ACC112 (cell line): ENCODE measurements around the gene STARD7.

Experiments used
- H2AFZ ChIP-seq: fragments of 200-600 bp; sonication (generic); one replicate; pipeline ENCODE4 v1.6.0; 2017; ENCODE audit warnings: antibody characterized with exemption, low read length; ENCODE audit not compliant: unreplicated experiment
- H3K27ac ChIP-seq: fragments of 200-600 bp; sonication (generic); 2 replicates; pipeline ENCODE4 v1.5.1; 2014; ENCODE audit warnings: low read depth, mild to moderate bottlenecking, antibody characterized with exemption, low read length, moderate library complexity
- H3K27me3 ChIP-seq: fragments of 200-600 bp; sonication (generic); 2 replicates; pipeline ENCODE4 v1.6.1; 2014; ENCODE audit warnings: mild to moderate bottlenecking, antibody characterized with exemption, low read length, moderate library complexity, mixed read lengths; ENCODE audit not compliant: insufficient read depth
- H3K36me3 ChIP-seq: fragments of 200-600 bp; sonication (generic); 2 replicates; pipeline ENCODE4 v1.6.1; 2016; ENCODE audit warnings: mild to moderate bottlenecking, antibody characterized with exemption, low read length, moderate library complexity, mixed read lengths; ENCODE audit not compliant: insufficient read depth
- H3K4me1 ChIP-seq: fragments of 200-600 bp; sonication (generic); one replicate; pipeline ENCODE4 v1.6.1; 2016; ENCODE audit warnings: low read length, mixed read lengths; ENCODE audit not compliant: insufficient read depth, unreplicated experiment, control insufficient read depth
- H3K4me3 ChIP-seq: fragments of 200-600 bp; sonication (generic); 2 replicates; pipeline ENCODE4 v1.5.1; 2014; ENCODE audit warnings: mild to moderate bottlenecking, low read depth, low read length
- H3K79me2 ChIP-seq: fragments of 200-600 bp; sonication (generic); one replicate; pipeline ENCODE4 v1.6.0; 2016; ENCODE audit warnings: low read length; ENCODE audit not compliant: control insufficient read depth, unreplicated experiment, insufficient read depth

STARD7 gene

GRCh38 chr2:96247896-96248295 lies 39.3 kb upstream of the STARD7 start:
- Histone ChIP-seq H3K4me1 (peaks cover 25% of the 10 kb centered on the region), H3K36me3 (no peaks in the 10 kb centered on the region), H2AFZ (no peak overlapping the region), H3K79me2 (no peaks in the 10 kb centered on the region), H3K4me3 (no peak overlapping the region), H3K27me3 (no peaks in the 10 kb centered on the region), H3K27ac (no peak overlapping the region)

GRCh38 chr2:96247009-96247408 lies 38.4 kb upstream of the STARD7 start:
- Histone ChIP-seq H3K36me3 (no peaks in the 10 kb centered on the region), H2AFZ (no peak overlapping the region), H3K4me3 (no peak overlapping the region), H3K27ac (no peak overlapping the region), H3K79me2 (no peaks in the 10 kb centered on the region), H3K27me3 (no peaks in the 10 kb centered on the region), H3K4me1 (peaks cover 24% of the 10 kb centered on the region)

GRCh38 chr2:96245609-96246390 lies 37.2 kb upstream of the STARD7 start:
- Histone ChIP-seq H3K79me2 (no peaks in the 10 kb centered on the region), H2AFZ (no peak overlapping the region), H3K27ac (peak overlapping the region; percentile 31; the same call in 1 of the 2 replicates), H3K4me1 (peaks cover 20% of the 10 kb centered on the region), H3K4me3 (no peak overlapping the region), H3K36me3 (no peaks in the 10 kb centered on the region), H3K27me3 (no peaks in the 10 kb centered on the region)

DNA sequence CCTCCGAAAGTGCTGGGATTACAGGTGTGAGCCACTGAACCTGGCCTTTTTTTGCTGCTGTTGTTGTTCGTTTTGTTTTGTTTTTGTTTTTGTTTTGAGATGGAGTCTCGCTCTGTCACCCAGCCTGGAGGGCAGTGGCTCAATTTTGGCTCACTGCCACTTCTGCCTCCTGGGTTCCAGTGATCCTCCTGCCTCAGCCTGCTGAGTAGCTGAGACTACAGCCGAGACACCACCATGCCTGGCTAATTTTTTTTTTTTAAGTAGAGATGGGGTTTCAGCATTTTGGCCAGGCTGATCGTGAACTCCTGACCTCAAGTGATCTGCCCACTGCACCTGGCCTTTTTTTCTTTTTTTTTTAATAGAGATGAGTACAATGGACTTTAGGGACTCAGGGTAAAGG lies 35.2 kb upstream of the STARD7 start:
- H3K79me2 ChIP-seq = no peaks in the 10 kb centered on the region
- no peak overlapping the region for H3K27ac ChIP-seq
- no peaks in the 10 kb centered on the region for H3K36me3 ChIP-seq
- no peak overlapping the region for H3K4me3 ChIP-seq
- H3K4me1 ChIP-seq = peaks cover 20% of the 10 kb centered on the region
- H2AFZ ChIP-seq = no peak overlapping the region
- no peaks in the 10 kb centered on the region for H3K27me3 ChIP-seq

GRCh38 chr2:96241900-96242611 lies 33.4 kb upstream of the STARD7 start:
- no peak overlapping the region for H2AFZ ChIP-seq

GRCh38 chr2:96241227-96241626 lies 32.6 kb upstream of the STARD7 start:
- Histone ChIP-seq H3K27ac (no peak overlapping the region), H2AFZ (no peak overlapping the region), H3K27me3 (no peaks in the 10 kb centered on the region), H3K36me3 (no peaks in the 10 kb centered on the region), H3K4me3 (no peak overlapping the region), H3K79me2 (no peaks in the 10 kb centered on the region), H3K4me1 (peaks cover 20% of the 10 kb centered on the region)

More at GRCh38 chr2:96241900-96242611, 33.4 kb upstream of the STARD7 start:
- H3K79me2 ChIP-seq = no peaks in the 10 kb centered on the region
- H3K27me3 ChIP-seq = no peaks in the 10 kb centered on the region
- no peak overlapping the region for H3K4me3 ChIP-seq
- no peaks in the 10 kb centered on the region for H3K36me3 ChIP-seq
- H3K27ac ChIP-seq = peak overlapping the region; percentile 57
- peaks cover 20% of the 10 kb centered on the region for H3K4me1 ChIP-seq

DNA sequence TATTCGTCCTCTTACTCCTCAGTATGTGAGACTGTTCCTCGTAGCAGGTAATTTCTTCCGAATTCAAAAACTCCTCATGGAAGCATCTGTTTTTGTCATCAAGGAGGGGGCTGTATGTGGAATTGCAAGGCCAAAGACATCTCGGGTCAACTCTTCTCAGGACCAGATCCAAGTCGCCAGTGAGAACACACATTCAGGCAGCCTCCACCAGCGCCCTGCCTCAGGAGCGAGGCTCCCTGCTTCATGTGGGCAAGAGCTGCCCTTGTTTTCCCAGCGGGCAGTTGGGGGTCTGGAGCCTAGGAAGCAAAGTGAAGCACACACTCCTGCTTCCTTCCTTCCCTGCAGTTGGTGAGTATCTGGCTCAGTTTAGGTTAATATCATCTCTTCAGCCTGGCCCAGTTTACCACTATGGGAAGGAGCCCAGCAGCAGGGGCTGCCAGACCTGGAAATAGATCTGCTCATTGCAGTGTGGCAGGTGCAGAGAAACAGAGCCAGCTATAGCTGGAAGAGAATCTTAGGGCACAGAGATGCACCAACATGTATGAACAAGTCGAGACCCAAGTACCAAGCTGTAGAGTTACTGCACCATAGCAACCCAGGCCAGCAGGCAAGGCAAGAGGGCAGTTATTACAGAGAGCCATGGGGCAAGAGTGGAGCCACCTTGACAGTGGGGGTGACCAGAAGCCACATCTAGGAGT lies 31.9 kb upstream of the STARD7 start:
- H3K27ac ChIP-seq = no peak overlapping the region

GRCh38 chr2:96239745-96240264 lies 31.2 kb upstream of the STARD7 start:
- Histone ChIP-seq H3K27ac (no peak overlapping the region), H3K36me3 (no peaks in the 10 kb centered on the region), H2AFZ (no peak overlapping the region), H3K4me1 (peaks cover 11% of the 10 kb centered on the region), H3K4me3 (no peak overlapping the region), H3K79me2 (no peaks in the 10 kb centered on the region), H3K27me3 (no peaks in the 10 kb centered on the region)

More for the DNA sequence above, 31.9 kb upstream of the STARD7 start:
- Histone ChIP-seq H3K36me3 (no peaks in the 10 kb centered on the region), H3K27me3 (no peaks in the 10 kb centered on the region), H3K4me3 (no peak overlapping the region), H2AFZ (no peak overlapping the region), H3K79me2 (no peaks in the 10 kb centered on the region), H3K4me1 (peaks cover 13% of the 10 kb centered on the region)

- no peak overlapping the region for H3K27ac ChIP-seq
- H3K27me3 ChIP-seq = no peaks in the 10 kb centered on the region
- no peak overlapping the region for H2AFZ ChIP-seq
- no peaks in the 10 kb centered on the region for H3K36me3 ChIP-seq
- H3K4me1 ChIP-seq = peaks cover 11% of the 10 kb centered on the region
- H3K4me3 ChIP-seq = no peak overlapping the region
- H3K79me2 ChIP-seq = no peaks in the 10 kb centered on the region
These were observed 30.5 kb upstream of the STARD7 start for GRCh38 chr2:96239091-96239490.

DNA sequence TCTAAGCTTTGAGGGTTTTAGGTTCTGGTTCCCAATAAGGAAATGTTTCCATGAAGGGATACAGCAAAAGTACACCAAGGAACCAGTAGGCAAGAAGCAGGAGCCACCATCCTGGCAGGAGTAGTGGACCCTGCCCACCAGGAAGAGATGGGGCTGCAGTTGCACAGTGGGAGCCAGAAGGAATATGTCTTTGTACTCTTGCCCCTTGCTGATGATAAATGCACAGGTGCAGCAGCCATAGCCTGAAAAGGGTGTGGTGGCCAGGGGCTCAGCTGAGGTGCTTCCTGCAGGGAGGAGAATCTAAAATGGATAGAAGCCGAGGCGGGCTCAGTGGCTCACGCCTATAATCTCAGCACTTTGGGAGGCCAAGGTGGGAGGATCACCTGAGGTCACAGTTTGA lies 29.6 kb upstream of the STARD7 start:
- Histone ChIP-seq H2AFZ (no peak overlapping the region), H3K27me3 (no peaks in the 10 kb centered on the region), H3K79me2 (no peaks in the 10 kb centered on the region), H3K4me3 (no peak overlapping the region), H3K36me3 (no peaks in the 10 kb centered on the region), H3K27ac (no peak overlapping the region), H3K4me1 (peaks cover 11% of the 10 kb centered on the region)
